Ovary (tissue), 9 donors: ENCODE data around the gene INHBB. TPM values are rescaled to one million over a fixed set of nuclear protein-coding genes. Genes with fewer than 3 reads are reported as not detected.

Experiments used
- DNase-seq, 5 donors: peaks; one replicate each; pipeline ENCODE4 v3.0.0-alpha.2; 2019 to 2020
- H3K27ac ChIP-seq, 2 donors: fragments of 200-600 bp; one replicate each; pipeline versions ENCODE4 v1.5.1 to v1.8.0; 2019 to 2022
- H3K27me3 ChIP-seq: fragments of 200-600 bp; one replicate; pipeline ENCODE4 v1.8.0; 2022
- H3K36me3 ChIP-seq: fragments of 200-600 bp; sonication (generic); one replicate; pipeline ENCODE4 v1.5.1; 2019
- H3K4me1 ChIP-seq: one replicate; pipeline ENCODE4 v1.8.1; 2013; ENCODE audit warnings: mild to moderate bottlenecking, moderate library complexity; ENCODE audit not compliant: insufficient read depth
- H3K4me3 ChIP-seq: fragments of 200-600 bp; sonication (generic); one replicate; pipeline ENCODE4 v1.5.1; 2017
- H3K9me3 ChIP-seq, 2 donors: fragments of 200-600 bp in 1 of 2; sonication (generic) in 1 of 2; one replicate each; pipeline versions ENCODE4 v1.5.1 to v1.8.1; 2013 to 2019; ENCODE audit warnings: mild to moderate bottlenecking in 1 of 2, moderate library complexity in 1 of 2
- CTCF ChIP-seq, 3 donors: fragments of 450-650 bp in 2 of 3; fragments of 200-600 bp in 1 of 3; IDR thresholded peaks; one replicate each; pipeline versions ENCODE4 v1.5.1 to v1.8.0; 2016 to 2022; ENCODE audit warnings: antibody characterized with exemption in 3 of 3, mild to moderate bottlenecking in 1 of 3
- EP300 ChIP-seq: sonication (generic); formaldehyde crosslinking; IDR thresholded peaks from one replicate; pipeline ENCODE4 v1.6.1; 2017; ENCODE audit warnings: antibody characterized with exemption
- POLR2A ChIP-seq: fragments of 450-650 bp; IDR thresholded peaks from one replicate; pipeline ENCODE4 v1.6.1; 2017; ENCODE audit warnings: antibody characterized with exemption, mild to moderate bottlenecking, moderate library complexity
- WGBS, 3 donors: extraction: QIAGEN DNeasy Blood & Tissue Kit in 1 of 3; methylation state at CpG; one replicate each; pipeline versions ENCODE4 v1.1.5 to v1.1.7; 2013 to 2017; 5-methylcytosine and 5-hydroxymethylcytosine counted together
- intact Hi-C, 4 donors: fragments of 100-400 bp; cut with DNase I; formaldehyde crosslinking; loops; one replicate each; pipeline versions ENCODE4 v1.11.0 to v1.15.1; 2022 to 2023
- polyA plus RNA-seq, 2 donors: library from polyadenylated mRNA; stranded (reverse); fragments of 200-250 nt in 1 of 2; fragments of 350-450 nt in 1 of 2; fragmentation: Illumina TruSeq in 1 of 2; extraction: RNeasy Lipid Tissue Mini Kit (QIAGEN cat#74804) in 1 of 2; gene quantifications; one replicate each; pipeline ENCODE4 v1.2.3, GENCODE V29; 2013 to 2014
- total RNA-seq, 7 donors: library from RNA; depleted of rRNA in 2 of 7; stranded (reverse); fragments of >200 nt in 2 of 7; fragmentation: NEBNext Ultra II Directional in 3 of 7; extraction: Animal tissue kit (Norgen Biotek cat#: 25700) in 3 of 7; gene quantifications; one replicate each; pipeline versions ENCODE4 v1.1.0 to v1.2.4, GENCODE V29; 2016 to 2023
- donor health status: DM: no; HTN: no; CAD: no; lungs with moderate emphysema.
- donor health status: DM: no; HTN: no; CAD: no.
- donor health status: Bipolar disorder and iron deficiency.
- donor health status: DM: yes; HTN: yes; CAD: no.
- donor health status: DM: no; HTN: no; CAD: no.
- donor health status: DM: yes; HTN: yes; CAD: no.

INHBB gene
- total and polyA plus RNA-seq, 9 donors: 1.1 to 6.9 (median 4.0) TPM

GRCh38 chr2:120365236-120365793 lies 19.4 kb downstream of the INHBB start:
- TF ChIP-seq EP300 (no peak), CTCF (IDR thresholded peaks at IDR 0.05) (no peak), POLR2A (no peak)
- WGBS, 3 donors: 82 to 85% (median 85%) methylated on average over 13 of the region's 13 CpGs
- intact Hi-C loops: no loop called here

GRCh38 chr2:120366698-120367097 lies 20.8 kb downstream of the INHBB start:
- Histone ChIP-seq H3K36me3 (no peaks in the 10 kb centered on the region), H3K27ac (no peak overlapping the region), H3K4me1 (no peaks in the 10 kb centered on the region), H3K4me3 (no peak overlapping the region), H3K9me3 (no peaks in the 10 kb centered on the region), H3K27me3 (no peaks in the 10 kb centered on the region)
- DNase-seq: no peak
- no peak for TF ChIP-seq EP300
- TF ChIP-seq CTCF (IDR thresholded peaks at IDR 0.05): no peak
- no peak for TF ChIP-seq POLR2A
- 81 to 94% (median 88%) methylated on average over 11 of the region's 11 CpGs for WGBS, 3 donors
- intact Hi-C loops: no loop called here

More at GRCh38 chr2:120365236-120365793, 19.4 kb downstream of the INHBB start:
- peak in 1 of 5 donors; percentile 11 for DNase-seq
- Histone ChIP-seq H3K4me1 (no peaks in the 10 kb centered on the region), H3K9me3 (no peaks in the 10 kb centered on the region), H3K27ac (no peak overlapping the region), H3K4me3 (no peak overlapping the region), H3K36me3 (no peaks in the 10 kb centered on the region), H3K27me3 (no peaks in the 10 kb centered on the region)

DNA sequence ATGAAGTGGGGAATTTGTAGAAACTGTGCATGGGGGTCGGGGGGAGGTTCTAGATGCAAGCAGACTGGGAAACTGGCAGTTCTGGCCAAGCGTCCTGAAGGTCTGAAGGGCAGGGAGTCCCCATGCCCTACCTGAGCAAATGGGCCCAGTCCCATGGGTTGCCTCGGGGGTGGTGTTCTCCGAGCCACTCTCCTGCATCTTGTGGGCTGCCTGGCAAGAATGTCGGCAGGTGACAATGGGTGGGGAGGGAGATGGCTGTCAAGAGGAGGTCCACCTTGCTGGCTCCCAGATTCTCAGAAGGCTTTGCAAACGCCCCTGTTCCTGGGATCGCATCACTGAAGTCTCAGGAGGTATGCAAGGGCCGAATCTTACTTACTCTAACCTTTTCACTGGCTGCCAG lies 21.3 kb downstream of the INHBB start:
- 59 to 73% (median 73%) methylated on average over 8 of the region's 8 CpGs for WGBS, 3 donors
- intact Hi-C loops: no loop called here
- TF ChIP-seq POLR2A (no peak), EP300 (no peak), CTCF (IDR thresholded peaks at IDR 0.05) (no peak)
- no peaks in the 10 kb centered on the region for H3K9me3 ChIP-seq
- no peak overlapping the region for H3K4me3 ChIP-seq
- H3K27me3 ChIP-seq: no peaks in the 10 kb centered on the region
- H3K36me3 ChIP-seq: no peaks in the 10 kb centered on the region
- no peak overlapping the region for H3K27ac ChIP-seq
- no peaks in the 10 kb centered on the region for H3K4me1 ChIP-seq
- no peak for DNase-seq

- no peak for DNase-seq
- Histone ChIP-seq H3K4me1 (no peaks in the 10 kb centered on the region), H3K27ac (no peak overlapping the region), H3K4me3 (no peak overlapping the region), H3K27me3 (no peaks in the 10 kb centered on the region), H3K36me3 (no peaks in the 10 kb centered on the region), H3K9me3 (no peaks in the 10 kb centered on the region)
- WGBS, 3 donors: 54 to 69% (median 67%) methylated on average over 5 of the region's 5 CpGs
- TF ChIP-seq CTCF (IDR thresholded peaks at IDR 0.05) (no peak), EP300 (no peak)
- intact Hi-C loops: no loop called here
These were observed 21.7 kb downstream of the INHBB start for GRCh38 chr2:120367649-120368048.
